H9 (cell line): ENCODE results near the gene EXPH5. TPM values are rescaled to one million over a fixed set of nuclear protein-coding genes. Genes with fewer than 3 reads are reported as not detected.
A peak's percentile ranks its signal among the peaks of the same experiment; 100 is the strongest.

Experiments used
- DNase-seq: peaks from one replicate; pipeline ENCODE4 v3.0.0-alpha.2; 2017
- H2AFZ ChIP-seq: one replicate; pipeline ENCODE4 v1.6.1; 2013; ENCODE audit warnings: mild to moderate bottlenecking, low read length, control low read depth, moderate library complexity
- H2AK5ac ChIP-seq: 2 replicates; pipeline ENCODE4 v1.6.1; 2013; ENCODE audit warnings: low read length, control low read depth, mixed read lengths; ENCODE audit not compliant: insufficient read length
- H2BK120ac ChIP-seq: one replicate; pipeline ENCODE4 v1.6.1; 2013; ENCODE audit warnings: low read depth, mild to moderate bottlenecking, low read length, control low read depth, inconsistent platforms; ENCODE audit not compliant: poor library complexity, severe bottlenecking
- H2BK12ac ChIP-seq: 2 replicates; pipeline ENCODE4 v1.6.1; 2013; ENCODE audit warnings: low read length, control low read depth, mixed read lengths, low read depth; ENCODE audit not compliant: insufficient read length
- H2BK15ac ChIP-seq: 2 replicates; pipeline ENCODE4 v1.6.1; 2013; ENCODE audit warnings: low read depth, low read length, control low read depth
- H2BK20ac ChIP-seq: one replicate; pipeline ENCODE4 v1.6.1; 2013; ENCODE audit warnings: low read depth, mild to moderate bottlenecking, low read length, control low read depth, inconsistent platforms; ENCODE audit not compliant: poor library complexity, severe bottlenecking
- H2BK5ac ChIP-seq: 2 replicates; pipeline ENCODE4 v1.6.1; 2013; ENCODE audit warnings: low read length, control low read depth, mixed read lengths; ENCODE audit not compliant: insufficient read length
- H3K14ac ChIP-seq: 2 replicates; pipeline ENCODE4 v1.6.1; 2013; ENCODE audit warnings: low read length, control low read depth; ENCODE audit not compliant: insufficient read depth
- H3K18ac ChIP-seq: 2 replicates; pipeline ENCODE4 v1.6.1; 2013; ENCODE audit warnings: low read depth, mild to moderate bottlenecking, mixed read lengths, low read length, control low read depth; ENCODE audit not compliant: insufficient read length
- H3K23ac ChIP-seq: 2 replicates; pipeline ENCODE4 v1.6.1; 2013; ENCODE audit warnings: low read length, control low read depth, mixed read lengths, low read depth; ENCODE audit not compliant: insufficient read length
- H3K23me2 ChIP-seq: 2 replicates; pipeline ENCODE4 v1.6.1; 2013; ENCODE audit warnings: low read depth, mild to moderate bottlenecking, mixed read lengths, low read length, control low read depth; ENCODE audit not compliant: insufficient read length, poor library complexity, severe bottlenecking
- H3K27ac ChIP-seq: 2 replicates; pipeline ENCODE4 v1.5.1; 2013; ENCODE audit warnings: low read length, control low read depth, mixed read lengths, low read depth; ENCODE audit not compliant: insufficient read length
- H3K27me3 ChIP-seq: 2 replicates; pipeline ENCODE4 v1.6.1; 2013; ENCODE audit warnings: low read length, control low read depth, inconsistent platforms; ENCODE audit not compliant: insufficient read depth
- H3K4ac ChIP-seq: 2 replicates; pipeline ENCODE4 v1.6.1; 2013; ENCODE audit warnings: low read depth, mild to moderate bottlenecking, control low read depth, inconsistent platforms, low read length, moderate library complexity
- H3K4me1 ChIP-seq: 2 replicates; pipeline ENCODE4 v1.6.1; 2013; ENCODE audit warnings: low read length, control low read depth, inconsistent platforms; ENCODE audit not compliant: insufficient read depth
- H3K4me2 ChIP-seq: 2 replicates; pipeline ENCODE4 v1.6.1; 2013; ENCODE audit warnings: low read length, control low read depth, mixed read lengths; ENCODE audit not compliant: insufficient read length, insufficient read depth
- H3K56ac ChIP-seq: 2 replicates; pipeline ENCODE4 v1.6.1; 2013; ENCODE audit warnings: low read depth, mild to moderate bottlenecking, mixed read lengths, low read length, control low read depth; ENCODE audit not compliant: insufficient read length
- H3K79me1 ChIP-seq: 2 replicates; pipeline ENCODE4 v1.6.1; 2013; ENCODE audit warnings: low read depth, mild to moderate bottlenecking, moderate library complexity, low read length, control low read depth, inconsistent platforms; ENCODE audit not compliant: insufficient read depth, poor library complexity, severe bottlenecking
- H3K79me2 ChIP-seq: 2 replicates; pipeline ENCODE4 v1.6.1; 2013; ENCODE audit warnings: low read length, control low read depth, inconsistent platforms; ENCODE audit not compliant: insufficient read depth
- H3K9ac ChIP-seq: 2 replicates; pipeline ENCODE4 v1.6.1; 2013; ENCODE audit warnings: low read length, control low read depth, mixed read lengths; ENCODE audit not compliant: insufficient read length; ENCODE audit errors: extremely low read depth
- H3K9me3 ChIP-seq: one replicate; pipeline ENCODE4 v1.6.1; 2013; ENCODE audit warnings: low read depth, low read length, inconsistent platforms; ENCODE audit not compliant: control insufficient read depth
- H3T11ph ChIP-seq: one replicate; pipeline ENCODE4 v1.6.1; 2013; ENCODE audit warnings: mild to moderate bottlenecking, low read length, control low read depth, inconsistent platforms
- H4K20me1 ChIP-seq: one replicate; pipeline ENCODE4 v1.6.1; 2013; ENCODE audit not compliant: control insufficient read depth, insufficient read length, insufficient read depth
- H4K5ac ChIP-seq: 2 replicates; pipeline ENCODE4 v1.6.1; 2013; ENCODE audit warnings: low read depth, mild to moderate bottlenecking, mixed read lengths, low read length, control low read depth; ENCODE audit not compliant: insufficient read length
- H4K8ac ChIP-seq: replicated peaks from 2 replicates; pipeline ENCODE4 v1.6.1; 2013; ENCODE audit warnings: low read length, control low read depth, mixed read lengths, low read depth; ENCODE audit not compliant: insufficient read length
- H4K91ac ChIP-seq: 2 replicates; pipeline ENCODE4 v1.6.1; 2013; ENCODE audit warnings: low read depth, mild to moderate bottlenecking, moderate library complexity, mixed read lengths, low read length, control low read depth; ENCODE audit not compliant: insufficient read length
- H3K27ac Mint-ChIP-seq, 3 experiments: 2 replicates in 2 of 3; 3 replicates in 1 of 3; pipeline ENCODE4 v1.8.0; 2020 to 2021; ENCODE audit warnings: mixed read lengths in 3 of 3, mild to moderate bottlenecking in 1 of 3, moderate library complexity in 1 of 3
- H3K27me3 Mint-ChIP-seq: 2 replicates; pipeline ENCODE4 v1.8.0; 2021; ENCODE audit warnings: low read depth, mild to moderate bottlenecking, moderate library complexity, mixed read lengths
- H3K36me3 Mint-ChIP-seq, 3 experiments: 2 replicates in 2 of 3; 3 replicates in 1 of 3; pipeline ENCODE4 v1.8.0; 2020 to 2021; ENCODE audit warnings: low read depth in 3 of 3, mixed read lengths in 3 of 3; ENCODE audit not compliant: insufficient read depth in 1 of 3
- H3K4me1 Mint-ChIP-seq, 2 experiments: 2 replicates each; pipeline ENCODE4 v1.8.0; 2020; ENCODE audit warnings: mixed read lengths in 2 of 2
- H3K4me3 Mint-ChIP-seq, 2 experiments: 2 replicates in 1 of 2; 3 replicates in 1 of 2; pipeline ENCODE4 v1.8.0; 2020 to 2021; ENCODE audit warnings: mild to moderate bottlenecking in 2 of 2, mixed read lengths in 2 of 2, moderate library complexity in 1 of 2
- H3K9me3 Mint-ChIP-seq, 2 experiments: 2 replicates in 1 of 2; 3 replicates in 1 of 2; pipeline ENCODE4 v1.8.0; 2020; ENCODE audit warnings: mild to moderate bottlenecking in 2 of 2, mixed read lengths in 2 of 2, moderate library complexity in 1 of 2
- WGBS: extraction: QIAGEN DNeasy Blood & Tissue Kit; methylation state at CpG from one replicate; pipeline ENCODE4 v1.1.7; 2013; ENCODE audit warnings: missing lambda C conversion rate, low lambda C conversion rate, mixed read lengths; ENCODE audit not compliant: insufficient read length; ENCODE audit errors: extremely low coverage; 5-methylcytosine and 5-hydroxymethylcytosine counted together
- total RNA-seq: library from RNA; stranded (reverse); gene quantifications from 2 replicates; pipeline ENCODE4 v1.2.1, GENCODE V29; 2021
- TF ChIP-seq, protein P1 (sequence below): fragments of 200-600 bp; sonication (generic); conservative IDR thresholded peaks from 3 replicates; pipeline ENCODE4 v1.8.0; 2021; ENCODE audit warnings: antibody characterized with exemption, mild to moderate bottlenecking

Gene EXPH5
- total RNA-seq, 1 experiment from 2014 or later, result 3.1 TPM

DNA sequence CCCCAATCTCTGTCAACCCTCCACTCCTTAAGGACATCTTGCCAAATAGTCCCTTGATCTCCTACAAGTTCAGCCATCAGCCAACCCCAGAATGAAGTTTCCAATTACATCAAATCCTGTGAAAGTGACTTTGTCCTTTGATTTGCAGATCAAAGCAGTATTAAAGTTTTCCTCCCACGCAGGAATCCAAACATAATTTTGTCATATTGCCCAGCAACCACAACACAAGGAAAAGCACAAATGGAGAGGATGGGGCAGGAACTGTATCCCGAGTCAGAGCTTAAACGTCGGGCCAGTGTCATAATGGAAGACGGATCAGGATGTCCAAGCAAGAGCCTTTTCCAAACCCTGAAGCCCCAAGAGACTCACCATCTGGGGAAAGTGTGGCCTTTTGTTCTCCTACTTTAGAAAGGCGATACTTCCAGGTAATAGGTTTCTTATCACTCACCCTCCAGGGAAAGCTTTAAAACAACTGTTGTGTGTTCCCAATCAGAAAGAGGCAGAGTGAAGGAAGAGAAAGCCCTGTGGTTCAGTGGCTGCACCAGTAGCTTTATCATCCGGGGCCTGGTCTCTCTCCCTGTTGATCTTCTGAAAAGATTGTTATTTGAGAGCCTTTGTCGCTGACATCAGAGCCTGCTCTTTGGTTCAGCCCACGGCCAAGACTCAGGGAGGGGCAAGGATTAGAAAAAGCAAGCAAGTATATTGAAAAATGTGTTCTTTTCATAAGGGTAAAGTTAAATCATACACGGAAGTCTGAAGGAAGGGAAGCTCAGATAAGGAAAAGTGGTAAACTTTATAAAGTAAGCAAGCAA, 41.7 kb downstream of the EXPH5 start:
- no peak overlapping the region for H2BK20ac ChIP-seq
- H4K8ac ChIP-seq, result no peak overlapping the region
- peaks cover 16 to 19% of the 10 kb centered on the region in 2 experiments for H3K4me1 Mint-ChIP-seq
- no peak overlapping the region for H3T11ph ChIP-seq
- H3K4me3 Mint-ChIP-seq, result no peak overlapping the region
- no peak overlapping the region for H2AK5ac ChIP-seq
- no CpG with 5 or more reads among the region's 10 CpGs for WGBS
- H3K18ac ChIP-seq, result no peak overlapping the region
- H3K14ac ChIP-seq, result no peak overlapping the region
- peak overlapping the region in 2 of 3 experiments; percentile 82 to 92; a peak in 4 of 7 replicates for H3K27ac Mint-ChIP-seq
- no peaks in the 10 kb centered on the region for H4K20me1 ChIP-seq
- no peak overlapping the region for H2BK15ac ChIP-seq
- no peaks in the 10 kb centered on the region for H3K27me3 Mint-ChIP-seq
- no peaks in the 10 kb centered on the region for H3K79me1 ChIP-seq
- no peak for DNase-seq
- H3K56ac ChIP-seq, result no peak overlapping the region
- H3K36me3 Mint-ChIP-seq, result no peaks in the 10 kb centered on the region
- H3K9ac ChIP-seq, result no peak overlapping the region
- no peak overlapping the region for H2BK5ac ChIP-seq
- TF ChIP-seq, protein P1, sequence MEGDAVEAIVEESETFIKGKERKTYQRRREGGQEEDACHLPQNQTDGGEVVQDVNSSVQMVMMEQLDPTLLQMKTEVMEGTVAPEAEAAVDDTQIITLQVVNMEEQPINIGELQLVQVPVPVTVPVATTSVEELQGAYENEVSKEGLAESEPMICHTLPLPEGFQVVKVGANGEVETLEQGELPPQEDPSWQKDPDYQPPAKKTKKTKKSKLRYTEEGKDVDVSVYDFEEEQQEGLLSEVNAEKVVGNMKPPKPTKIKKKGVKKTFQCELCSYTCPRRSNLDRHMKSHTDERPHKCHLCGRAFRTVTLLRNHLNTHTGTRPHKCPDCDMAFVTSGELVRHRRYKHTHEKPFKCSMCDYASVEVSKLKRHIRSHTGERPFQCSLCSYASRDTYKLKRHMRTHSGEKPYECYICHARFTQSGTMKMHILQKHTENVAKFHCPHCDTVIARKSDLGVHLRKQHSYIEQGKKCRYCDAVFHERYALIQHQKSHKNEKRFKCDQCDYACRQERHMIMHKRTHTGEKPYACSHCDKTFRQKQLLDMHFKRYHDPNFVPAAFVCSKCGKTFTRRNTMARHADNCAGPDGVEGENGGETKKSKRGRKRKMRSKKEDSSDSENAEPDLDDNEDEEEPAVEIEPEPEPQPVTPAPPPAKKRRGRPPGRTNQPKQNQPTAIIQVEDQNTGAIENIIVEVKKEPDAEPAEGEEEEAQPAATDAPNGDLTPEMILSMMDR, result no peak
- no peak overlapping the region for H2BK12ac ChIP-seq
- no peak overlapping the region for H2BK120ac ChIP-seq
- H4K91ac ChIP-seq, result no peak overlapping the region
- no peaks in the 10 kb centered on the region for H3K9me3 ChIP-seq
- H4K5ac ChIP-seq, result no peak overlapping the region
- H3K23me2 ChIP-seq, result no peaks in the 10 kb centered on the region
- H3K4me1 ChIP-seq, result peaks cover 3% of the 10 kb centered on the region; the same call in 1 of the 2 replicates
- no peak overlapping the region for H3K27ac ChIP-seq
- no peaks in the 10 kb centered on the region for H3K9me3 Mint-ChIP-seq
- H3K23ac ChIP-seq, result no peak overlapping the region
- H2AFZ ChIP-seq, result no peak overlapping the region
- no peaks in the 10 kb centered on the region for H3K27me3 ChIP-seq
- H3K4me2 ChIP-seq, result no peak overlapping the region
- H3K79me2 ChIP-seq, result no peaks in the 10 kb centered on the region
- no peak overlapping the region for H3K4ac ChIP-seq
